Esophagus squamous epithelium (tissue), 5 donors: ENCODE results near the gene COL27A1. TPM values are rescaled to one million over a fixed set of nuclear protein-coding genes. Genes with fewer than 3 reads are reported as not detected.
A peak's percentile ranks its signal among the peaks of the same experiment; 100 is the strongest.

Experiments
- DNase-seq: peaks from one replicate; lab custom pipeline; 2025; lab: John Stamatoyannopoulos, UW
- H3K27ac ChIP-seq, 4 donors: fragments of 200-600 bp; sonication (generic); one replicate each; pipeline ENCODE4 v1.5.1; 2016 to 2019; ENCODE audit warnings: mild to moderate bottlenecking in 1 of 4
- H3K27me3 ChIP-seq, 4 donors: fragments of 200-600 bp; sonication (generic); 1 replicate in 3 of 4; 2 replicates in 1 of 4; pipeline versions ENCODE4 v1.5.1 to v1.6.0; 2017 to 2021; ENCODE audit warnings: antibody characterized with exemption in 1 of 4
- H3K36me3 ChIP-seq, 3 donors: fragments of 200-600 bp; sonication (generic); one replicate each; pipeline ENCODE4 v1.5.1; 2016 to 2019
- H3K4me1 ChIP-seq, 3 donors: fragments of 200-600 bp; sonication (generic); one replicate each; pipeline ENCODE4 v1.5.1; 2017 to 2019
- H3K4me3 ChIP-seq, 4 donors: fragments of 200-600 bp; sonication (generic); 1 replicate in 3 of 4; 2 replicates in 1 of 4; pipeline ENCODE4 v1.5.1; 2016 to 2019; ENCODE audit warnings: mild to moderate bottlenecking in 2 of 4, moderate library complexity in 1 of 4
- H3K9me3 ChIP-seq, 3 donors: fragments of 200-600 bp; sonication (generic); one replicate each; pipeline ENCODE4 v1.5.1; 2016 to 2019
- POLR2A ChIP-seq, 4 donors: fragments of 450-650 bp; IDR thresholded peaks; one replicate each; pipeline ENCODE4 v1.6.1; 2017; ENCODE audit warnings: antibody characterized with exemption in 4 of 4, mild to moderate bottlenecking in 4 of 4, moderate library complexity in 3 of 4
- WGBS, 2 donors: methylation state at CpG; one replicate each; pipeline ENCODE4 v1.1.5; 2018; 5-methylcytosine and 5-hydroxymethylcytosine counted together
- intact Hi-C: fragments of 100-400 bp; cut with DNase I; formaldehyde crosslinking; loops from one replicate; pipeline ENCODE4 v1.15.0; 2022
- total RNA-seq, 4 donors: library from RNA; depleted of rRNA; stranded (reverse); fragments of >200 nt; gene quantifications; one replicate each; pipeline ENCODE4 v1.1.0, GENCODE V29; 2016
- TF ChIP-seq, protein P1 (sequence below), 6 experiments: fragments of 450-650 bp in 4 of 6; fragments of 200-600 bp in 2 of 6; sonication (generic) in 2 of 6; IDR thresholded peaks; one replicate each; pipeline ENCODE4 v1.5.1; 2016 to 2019; ENCODE audit warnings: antibody characterized with exemption in 6 of 6, mild to moderate bottlenecking in 4 of 6, moderate library complexity in 4 of 6
- donor health status: DM: yes; HTN: yes; CAD: no.

The COL27A1 gene
- total RNA-seq, 4 donors from 2014 or later = 7.5 to 34.0 (median 12.0) TPM

DNA sequence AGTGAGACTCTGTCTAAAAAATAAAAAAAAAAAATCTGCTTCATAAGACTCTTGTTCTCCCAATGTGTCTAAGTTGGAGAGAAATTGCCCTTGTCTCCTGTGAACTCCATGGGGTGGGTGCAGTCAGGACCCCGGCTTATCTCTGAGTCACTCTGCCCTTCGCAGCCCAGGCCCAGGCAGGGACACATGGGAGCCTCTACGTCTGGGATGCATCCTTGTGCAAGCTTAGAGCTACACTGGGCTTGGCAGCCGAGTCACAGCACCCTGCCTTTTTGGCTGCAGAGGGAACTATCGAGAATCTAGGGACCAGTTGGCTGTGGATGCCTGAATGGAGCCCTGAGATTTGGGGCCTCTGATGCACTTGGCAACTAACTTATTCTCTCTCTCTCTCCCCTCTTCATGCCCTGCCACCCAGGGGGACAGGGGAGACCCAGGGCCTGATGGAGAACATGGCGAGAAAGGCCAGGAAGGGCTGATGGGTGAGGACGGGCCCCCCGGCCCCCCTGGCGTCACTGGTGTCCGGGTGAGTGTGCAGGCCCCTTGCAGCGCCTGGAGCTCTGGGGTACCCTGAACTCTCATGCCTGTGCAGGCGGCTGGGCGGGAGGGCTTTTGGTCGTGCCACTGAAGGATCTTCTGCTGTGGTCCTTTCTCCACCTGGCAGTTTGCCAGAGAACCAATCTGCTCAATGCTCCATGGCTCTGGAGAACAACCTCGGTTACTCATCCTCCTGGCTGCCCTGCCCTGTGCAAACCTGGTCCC lies 120.1 kb downstream of the COL27A1 start:
- no peaks in the 10 kb centered on the region for H3K9me3 ChIP-seq
- H3K36me3 ChIP-seq = no peaks in the 10 kb centered on the region
- no peak for TF ChIP-seq POLR2A (IDR thresholded peaks at IDR 0.05)
- TF ChIP-seq, protein P1, sequence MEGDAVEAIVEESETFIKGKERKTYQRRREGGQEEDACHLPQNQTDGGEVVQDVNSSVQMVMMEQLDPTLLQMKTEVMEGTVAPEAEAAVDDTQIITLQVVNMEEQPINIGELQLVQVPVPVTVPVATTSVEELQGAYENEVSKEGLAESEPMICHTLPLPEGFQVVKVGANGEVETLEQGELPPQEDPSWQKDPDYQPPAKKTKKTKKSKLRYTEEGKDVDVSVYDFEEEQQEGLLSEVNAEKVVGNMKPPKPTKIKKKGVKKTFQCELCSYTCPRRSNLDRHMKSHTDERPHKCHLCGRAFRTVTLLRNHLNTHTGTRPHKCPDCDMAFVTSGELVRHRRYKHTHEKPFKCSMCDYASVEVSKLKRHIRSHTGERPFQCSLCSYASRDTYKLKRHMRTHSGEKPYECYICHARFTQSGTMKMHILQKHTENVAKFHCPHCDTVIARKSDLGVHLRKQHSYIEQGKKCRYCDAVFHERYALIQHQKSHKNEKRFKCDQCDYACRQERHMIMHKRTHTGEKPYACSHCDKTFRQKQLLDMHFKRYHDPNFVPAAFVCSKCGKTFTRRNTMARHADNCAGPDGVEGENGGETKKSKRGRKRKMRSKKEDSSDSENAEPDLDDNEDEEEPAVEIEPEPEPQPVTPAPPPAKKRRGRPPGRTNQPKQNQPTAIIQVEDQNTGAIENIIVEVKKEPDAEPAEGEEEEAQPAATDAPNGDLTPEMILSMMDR (IDR thresholded peaks at IDR 0.05) = no peak
- no peaks in the 10 kb centered on the region for H3K27me3 ChIP-seq
- H3K4me3 ChIP-seq = no peak overlapping the region
- no peak for DNase-seq
- intact Hi-C loops = no loop called here
- peaks cover 4 to 55% (median 20%) of the 10 kb centered on the region in 3 donors for H3K4me1 ChIP-seq
- 65 to 68% methylated on average over 6 to 9 of the region's 15 CpGs for WGBS, 2 donors
- H3K27ac ChIP-seq = no peak overlapping the region

- Histone ChIP-seq H3K4me1 (peaks cover 4 to 59% (median 20%) of the 10 kb centered on the region in 3 donors), H3K36me3 (no peaks in the 10 kb centered on the region), H3K27ac (peak overlapping the region in 3 of 4 donors; percentile 13 to 57 (median 36)), H3K4me3 (no peak overlapping the region), H3K9me3 (no peaks in the 10 kb centered on the region), H3K27me3 (no peaks in the 10 kb centered on the region)
- WGBS, 2 donors = 44 to 52% methylated on average over 16 to 17 of the region's 18 CpGs
- DNase-seq = no peak
- TF ChIP-seq, protein P1 (IDR thresholded peaks at IDR 0.05) = no peak
- TF ChIP-seq POLR2A (IDR thresholded peaks at IDR 0.05) = no peak
- intact Hi-C loops = no loop called here
Observed at GRCh38 chr9:114276908-114277821, 121.8 kb downstream of the COL27A1 start.

DNA sequence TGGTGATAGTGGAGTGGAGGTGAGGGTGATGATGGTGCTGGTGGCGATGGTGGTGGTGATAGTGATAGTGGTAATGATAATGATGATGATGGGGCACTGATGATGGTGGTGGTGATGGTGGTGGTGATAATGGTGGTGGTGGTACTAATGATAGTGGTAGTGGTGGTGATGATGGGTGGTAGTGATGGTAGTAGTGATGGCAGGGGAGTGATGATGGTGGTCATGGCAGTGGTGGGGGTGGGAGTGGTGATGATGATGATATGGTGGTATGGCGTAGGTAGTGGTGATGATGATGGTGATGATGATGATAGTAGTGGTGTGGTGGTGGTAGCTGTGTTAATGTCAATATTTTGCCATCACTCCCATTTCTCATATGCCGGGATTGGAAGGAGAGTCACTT lies 123.0 kb downstream of the COL27A1 start:
- no peaks in the 10 kb centered on the region for H3K9me3 ChIP-seq
- no peak overlapping the region for H3K4me3 ChIP-seq
- H3K4me1 ChIP-seq = peaks cover 0 to 48% (median 16%) of the 10 kb centered on the region in 3 donors
- no peak for DNase-seq
- H3K27me3 ChIP-seq = no peaks in the 10 kb centered on the region
- no peaks in the 10 kb centered on the region for H3K36me3 ChIP-seq
- TF ChIP-seq, protein P1 (IDR thresholded peaks at IDR 0.05) = no peak
- no peak for TF ChIP-seq POLR2A (IDR thresholded peaks at IDR 0.05)
- peak overlapping the region in 2 of 4 donors; percentile 16 to 59 for H3K27ac ChIP-seq
- 60 to 62% methylated on average over 3 of the region's 3 CpGs for WGBS, 2 donors
- intact Hi-C loops = no loop called here

DNA sequence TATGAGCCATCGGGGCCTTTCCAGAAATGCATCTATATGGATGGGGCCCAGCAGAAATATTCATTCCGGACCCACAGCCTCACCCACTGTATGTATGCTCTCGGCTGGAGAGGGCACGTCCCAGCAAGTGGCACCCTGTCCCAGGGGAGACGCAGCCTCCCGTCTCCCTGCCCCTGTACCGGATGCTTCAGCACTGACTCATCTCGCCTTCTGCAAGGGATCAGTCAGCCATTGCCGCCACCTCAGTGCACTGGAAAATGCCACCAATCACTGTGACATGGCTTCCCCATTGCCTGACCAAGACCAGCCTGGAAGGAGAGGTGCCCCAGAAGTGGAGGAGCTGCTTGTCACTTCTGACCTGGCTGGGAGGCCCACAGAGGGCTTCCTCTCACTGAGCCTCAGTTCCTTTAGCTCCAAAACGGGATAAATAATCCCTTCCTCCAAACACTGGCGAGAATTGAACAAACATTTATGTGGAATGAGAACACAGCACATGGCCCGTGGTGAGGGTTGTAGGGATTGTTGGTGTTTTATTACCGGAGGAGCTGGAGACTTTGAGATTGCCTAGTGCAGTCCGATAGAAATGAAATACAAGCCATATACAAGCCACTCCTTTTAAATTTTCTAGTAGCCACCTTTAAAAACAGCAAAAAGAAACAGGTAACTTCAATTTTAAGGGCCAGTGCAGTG lies 123.7 kb downstream of the COL27A1 start:
- WGBS, 2 donors = 44 to 62% methylated on average over 4 to 9 of the region's 14 CpGs
- peak overlapping the region in 2 of 4 donors; percentile 34 to 59 for H3K27ac ChIP-seq
- no peak for DNase-seq

More for the DNA sequence above, 123.7 kb downstream of the COL27A1 start:
- no peaks in the 10 kb centered on the region for H3K27me3 ChIP-seq
- intact Hi-C loops = no loop called here
- H3K4me1 ChIP-seq = peaks cover 0 to 42% (median 16%) of the 10 kb centered on the region in 3 donors
- no peak overlapping the region for H3K4me3 ChIP-seq
- no peak for TF ChIP-seq POLR2A (IDR thresholded peaks at IDR 0.05)
- TF ChIP-seq, protein P1 (IDR thresholded peaks at IDR 0.05) = no peak
- no peaks in the 10 kb centered on the region for H3K9me3 ChIP-seq
- no peaks in the 10 kb centered on the region for H3K36me3 ChIP-seq
